HG02938 (cell line): ENCODE results near the gene THSD7A.
"Not testable (repeated sequence)": the region's sequence is repeated elsewhere in the genome, so short reads cannot be mapped to it uniquely, and the experiment has no call there.

ENCODE experiments used
- ATAC-seq: cut with Tn5 transposase; IDR thresholded peaks from one replicate; pipeline ENCODE4 v1.9.1; 2021; ENCODE audit warnings: mild to moderate bottlenecking, moderate library complexity; ENCODE audit not compliant: unreplicated experiment

Gene THSD7A

GRCh38 chr7:11529382-11529781, 302.6 kb downstream of the THSD7A start:
- ATAC-seq, result no peak

DNA sequence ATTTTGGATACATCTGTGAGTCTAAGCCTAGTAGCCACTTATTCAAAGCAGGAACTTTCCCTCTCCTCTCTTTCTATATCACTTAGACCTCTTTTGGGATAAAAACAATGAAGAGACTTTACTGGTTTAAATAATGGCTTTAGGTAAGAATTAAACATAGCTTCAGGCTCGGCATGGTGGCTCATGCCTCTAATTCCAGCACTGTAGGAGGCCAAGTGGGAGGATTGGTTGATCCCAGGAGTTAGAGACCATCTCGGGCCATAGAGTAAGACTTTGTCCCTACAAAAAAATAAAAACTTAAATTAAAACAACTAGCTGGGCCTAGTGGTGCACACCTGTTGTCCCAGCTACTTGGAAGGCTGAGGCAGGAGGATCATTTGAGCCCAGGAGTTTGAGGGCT, 304.3 kb downstream of the THSD7A start:
- no peak for ATAC-seq

GRCh38 chr7:11524476-11525397, 307.3 kb downstream of the THSD7A start:
- no peak for ATAC-seq

DNA sequence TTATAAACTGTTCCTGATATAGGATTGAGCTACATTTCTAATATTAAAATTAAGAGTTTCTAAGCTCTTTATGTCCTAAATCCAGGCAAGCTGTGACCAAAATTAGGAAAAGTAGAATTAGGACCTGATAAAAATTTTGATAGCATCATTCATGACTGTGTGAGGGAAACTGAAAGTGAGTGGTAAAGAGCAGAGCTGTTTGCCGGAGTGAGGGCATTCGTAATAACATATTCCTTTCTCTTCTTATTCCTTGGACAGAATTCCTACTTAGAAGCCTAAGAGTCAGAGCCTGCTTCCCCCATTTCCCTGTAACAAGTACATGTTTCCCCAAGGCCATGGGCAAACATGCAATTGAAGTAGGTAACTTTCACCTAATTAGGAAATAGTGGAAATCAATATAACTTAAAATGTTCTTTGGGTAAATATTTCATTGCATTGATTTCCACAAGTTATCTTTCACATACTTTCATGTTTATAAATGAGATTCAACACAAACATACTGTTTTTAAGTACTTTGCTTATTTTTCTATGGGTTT, 310.0 kb downstream of the THSD7A start:
- not testable (repeated sequence) for ATAC-seq

GRCh38 chr7:11517853-11518252, 314.1 kb downstream of the THSD7A start:
- ATAC-seq, result no peak

- ATAC-seq, result no peak
Measured at GRCh38 chr7:11516328-11516727, 315.7 kb downstream of the THSD7A start.

DNA sequence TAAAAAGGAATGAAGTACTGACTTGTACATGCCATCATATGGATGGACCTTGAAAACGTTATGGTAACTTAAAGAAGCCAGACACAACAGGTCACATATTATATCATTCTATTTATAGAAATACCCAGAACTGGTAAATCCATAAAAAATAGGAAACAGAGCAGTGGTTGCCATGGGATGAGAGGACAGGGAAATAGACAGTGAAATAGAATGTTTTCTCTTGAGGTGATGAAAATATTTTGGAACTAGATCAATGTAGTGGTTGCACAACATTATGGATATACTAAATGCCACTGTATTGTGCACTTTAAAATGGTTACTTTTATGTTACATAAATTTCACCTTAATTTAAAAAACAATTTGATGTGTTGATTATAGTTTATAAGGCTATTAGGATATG, 318.5 kb downstream of the THSD7A start:
- no peak for ATAC-seq

DNA sequence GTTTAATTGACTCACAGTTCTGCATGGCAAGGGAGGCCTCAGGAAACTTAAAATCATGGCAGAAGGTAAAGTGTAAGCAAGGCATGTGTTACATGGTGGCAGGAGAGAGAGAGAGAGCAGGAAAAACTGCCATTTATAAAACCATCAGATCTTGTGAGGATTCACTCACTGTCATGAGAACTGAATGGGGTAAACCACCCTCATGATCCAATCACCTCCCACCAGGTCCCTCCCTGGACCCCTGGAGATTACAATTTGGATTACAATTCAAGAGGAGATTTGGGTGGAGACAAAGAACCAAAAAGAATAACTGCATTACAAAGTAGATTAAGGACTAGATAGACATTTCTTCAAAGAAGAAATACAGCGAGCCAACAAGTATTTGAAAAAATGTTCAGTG, 324.1 kb downstream of the THSD7A start:
- no peak for ATAC-seq

DNA sequence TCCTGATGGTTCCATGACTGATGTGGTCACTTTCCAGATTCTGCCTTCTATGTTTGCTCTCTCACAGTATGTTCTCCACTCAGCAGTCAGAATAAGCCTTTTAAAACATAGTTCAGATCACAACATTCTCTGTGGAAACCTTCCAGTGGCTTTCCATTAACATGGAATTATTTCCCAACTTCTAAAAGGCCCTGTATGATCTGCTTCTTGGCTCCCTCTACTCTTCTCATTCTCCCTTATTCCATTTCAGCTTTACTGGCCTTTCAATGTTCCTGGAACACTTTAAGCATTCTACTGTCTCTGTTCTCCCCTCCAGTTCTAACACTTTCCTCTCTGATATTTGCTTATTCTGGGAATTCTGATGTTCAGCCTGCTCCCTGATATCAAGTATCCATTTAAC, 325.6 kb downstream of the THSD7A start:
- ATAC-seq, result no peak

GRCh38 chr7:11505471-11505985, 326.5 kb downstream of the THSD7A start:
- ATAC-seq, result no peak

GRCh38 chr7:11492307-11492706, 339.7 kb downstream of the THSD7A start:
- no peak for ATAC-seq

GRCh38 chr7:11491811-11492210, 340.2 kb downstream of the THSD7A start:
- no peak for ATAC-seq

- ATAC-seq, result no peak
Measured at GRCh38 chr7:11489280-11489679, 342.7 kb downstream of the THSD7A start.

GRCh38 chr7:11486271-11486670, 345.7 kb downstream of the THSD7A start:
- ATAC-seq, result no peak

DNA sequence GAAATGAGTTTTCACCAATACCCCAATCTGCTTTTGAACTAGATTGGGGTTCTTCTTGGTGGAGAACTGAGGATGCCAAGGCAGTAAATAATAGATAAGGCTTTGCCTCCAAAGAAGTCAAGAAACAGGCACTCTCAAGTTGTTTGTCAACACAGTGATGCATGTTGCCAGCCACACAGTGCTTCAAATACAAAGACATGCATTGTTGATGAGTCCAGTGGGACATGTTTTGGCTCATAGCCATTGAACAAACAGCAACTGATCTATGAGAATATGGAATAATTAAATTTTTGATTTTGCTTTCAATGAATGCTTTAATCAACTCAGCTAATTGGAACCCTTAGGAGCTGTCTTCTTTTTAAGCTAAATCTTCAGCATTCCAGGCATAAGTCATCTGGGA, 346.4 kb downstream of the THSD7A start:
- no peak for ATAC-seq

GRCh38 chr7:11480143-11480542, 351.9 kb downstream of the THSD7A start:
- ATAC-seq, result no peak

- no peak for ATAC-seq
Measured at GRCh38 chr7:11478882-11479281, 353.1 kb downstream of the THSD7A start.

DNA sequence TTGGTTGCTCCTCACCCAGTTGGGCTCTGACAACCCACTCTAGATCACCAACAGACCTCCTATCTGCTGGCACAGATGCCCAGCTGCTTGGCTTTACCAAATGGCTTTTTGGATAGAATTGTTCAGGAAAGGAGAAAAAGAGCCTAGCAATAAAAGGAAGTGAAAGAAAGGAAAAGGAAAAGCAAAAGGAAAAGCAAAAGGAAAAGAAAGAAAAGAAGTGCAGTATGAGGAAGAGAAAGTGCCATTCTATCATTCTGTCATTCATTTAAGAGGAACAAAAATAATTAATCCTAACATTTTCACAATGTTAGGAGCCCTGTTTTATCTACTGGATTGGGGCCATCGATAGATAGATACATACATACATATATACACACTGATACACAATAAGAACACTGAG, 353.6 kb downstream of the THSD7A start:
- ATAC-seq, result no peak

DNA sequence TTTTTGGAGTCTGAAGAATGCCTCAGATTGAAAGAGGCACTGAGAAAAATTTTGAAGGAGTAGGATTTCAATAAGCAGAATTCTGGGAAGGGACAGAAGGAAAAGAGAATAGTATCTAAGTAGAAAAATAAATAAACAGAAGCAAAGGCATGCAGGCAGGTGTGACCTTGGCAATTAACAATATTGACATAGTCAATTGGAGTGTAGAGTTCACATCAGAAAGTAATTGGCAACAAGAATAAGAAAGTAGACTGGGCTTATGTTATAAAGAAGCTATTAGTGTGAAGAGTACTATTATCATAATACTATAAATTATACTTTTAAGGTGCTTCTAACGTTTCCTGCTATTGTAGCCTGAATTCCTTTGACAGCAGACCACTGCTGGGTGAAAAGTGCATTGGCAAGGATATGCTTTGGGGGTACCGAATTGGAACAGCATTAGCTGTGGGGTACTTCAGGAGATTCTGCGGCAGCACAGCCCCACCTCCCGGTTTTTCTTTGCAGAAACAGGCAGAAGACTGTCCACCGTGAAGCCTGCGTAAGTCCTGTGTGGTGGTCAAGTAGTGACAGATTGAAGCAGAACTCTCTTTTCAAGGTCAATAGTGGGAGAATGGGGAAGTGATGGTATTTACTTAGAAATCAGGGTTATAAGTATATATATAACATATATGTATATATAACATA, 357.0 kb downstream of the THSD7A start:
- ATAC-seq, result no peak

DNA sequence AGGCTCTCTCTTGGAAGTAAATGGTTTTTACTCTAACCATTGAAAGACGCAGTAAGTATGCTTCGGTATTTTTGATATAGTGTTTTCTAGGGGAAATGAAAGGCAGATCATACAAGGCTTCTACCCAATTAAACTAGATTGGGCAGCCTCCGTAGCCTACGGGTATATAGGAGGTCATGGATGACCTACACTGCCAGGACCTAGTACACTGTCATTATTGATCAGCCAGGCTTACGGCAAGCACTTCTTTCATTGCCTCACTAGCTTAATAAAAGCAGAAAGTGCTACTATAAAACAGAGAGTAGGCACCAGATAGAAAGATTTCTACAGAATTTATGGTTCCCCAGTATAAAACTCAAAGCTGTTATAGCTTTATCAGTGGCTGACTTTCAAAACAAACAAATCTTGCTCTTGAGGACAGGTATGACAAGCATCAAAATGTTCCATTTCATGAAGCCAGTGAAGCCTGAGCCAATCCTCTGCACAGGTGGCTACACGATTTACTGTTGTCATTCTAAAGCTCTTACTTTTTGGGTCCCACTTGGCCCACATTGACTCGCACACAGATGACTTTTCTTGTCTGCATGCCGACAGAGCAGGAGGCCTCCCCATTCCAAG, 358.1 kb downstream of the THSD7A start:
- no peak for ATAC-seq

DNA sequence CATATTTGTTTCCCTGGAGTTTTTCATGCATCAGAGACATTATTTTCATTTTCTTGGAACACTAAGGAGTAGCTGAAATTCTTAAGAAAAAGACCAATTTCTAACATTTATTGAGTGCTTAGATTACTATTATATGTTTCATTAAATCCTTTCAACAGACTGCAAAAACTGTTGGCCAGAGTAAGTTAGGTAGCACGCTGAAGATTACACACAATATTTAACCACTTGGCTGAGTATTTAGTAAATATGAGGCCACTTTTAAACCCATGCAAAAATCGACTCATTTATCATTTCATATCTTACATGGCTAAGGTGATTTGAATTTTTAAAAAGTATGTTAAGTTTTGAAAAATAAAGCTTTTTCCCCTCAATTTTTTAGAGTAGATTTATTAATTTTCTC, 358.8 kb downstream of the THSD7A start:
- ATAC-seq, result no peak
